OCI-LY7 (cell line): ENCODE data around the gene SLC12A4.

Experiments
- EZH2phosphoT487 ChIP-seq: fragments of 200-600 bp; sonication (generic); IDR thresholded peaks from 2 replicates; pipeline ENCODE4 v1.6.1; 2018; ENCODE audit warnings: low read depth, borderline replicate concordance, mild to moderate bottlenecking, mixed run types, antibody characterized with exemption, low read length, moderate library complexity, mixed read lengths
- TF ChIP-seq, protein P1 (sequence below): fragments of 200-600 bp; sonication (generic); conservative IDR thresholded peaks from 2 replicates; pipeline ENCODE4 v1.5.1; 2014; ENCODE audit warnings: mild to moderate bottlenecking, antibody characterized with exemption, low read length, moderate library complexity, mixed read lengths

DNA sequence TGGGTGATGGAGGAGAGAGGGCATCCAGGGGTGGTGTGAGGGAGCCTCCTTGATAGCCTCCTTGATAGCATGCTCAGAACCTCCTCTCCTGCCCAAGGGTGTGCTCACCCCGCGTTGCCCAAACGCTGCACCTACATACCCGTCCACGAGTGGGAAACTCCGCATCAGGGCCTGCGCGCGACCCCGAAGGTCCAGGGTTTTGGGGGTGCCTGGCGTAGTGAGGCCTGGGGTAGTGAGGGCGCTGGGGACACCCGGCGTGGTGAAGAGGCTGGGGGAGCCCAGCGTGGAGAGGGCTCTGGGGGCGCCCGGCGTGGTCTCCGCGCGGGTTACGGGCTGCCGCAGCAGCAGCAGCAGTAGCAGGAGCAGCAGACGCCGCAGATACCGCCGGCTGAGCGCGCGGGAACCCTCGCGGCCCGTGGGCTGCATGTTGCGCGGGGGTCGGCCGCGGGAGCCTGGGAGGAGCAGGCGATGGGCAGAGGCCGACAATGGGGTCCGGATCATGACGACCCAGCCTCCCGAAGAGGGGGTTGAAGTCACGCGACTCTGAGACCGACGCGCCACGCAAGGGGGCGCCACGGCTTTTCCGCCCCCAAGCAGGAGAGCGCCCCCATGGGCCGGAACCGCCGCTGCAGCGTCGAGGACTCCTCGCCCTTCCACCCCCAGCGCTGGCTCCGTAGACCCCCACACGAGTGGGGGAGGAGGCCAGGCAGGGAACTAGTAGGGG lies 11.7 kb upstream of the SLC12A4 start, which contains the start of gene DPEP3:
- TF ChIP-seq, protein P1, sequence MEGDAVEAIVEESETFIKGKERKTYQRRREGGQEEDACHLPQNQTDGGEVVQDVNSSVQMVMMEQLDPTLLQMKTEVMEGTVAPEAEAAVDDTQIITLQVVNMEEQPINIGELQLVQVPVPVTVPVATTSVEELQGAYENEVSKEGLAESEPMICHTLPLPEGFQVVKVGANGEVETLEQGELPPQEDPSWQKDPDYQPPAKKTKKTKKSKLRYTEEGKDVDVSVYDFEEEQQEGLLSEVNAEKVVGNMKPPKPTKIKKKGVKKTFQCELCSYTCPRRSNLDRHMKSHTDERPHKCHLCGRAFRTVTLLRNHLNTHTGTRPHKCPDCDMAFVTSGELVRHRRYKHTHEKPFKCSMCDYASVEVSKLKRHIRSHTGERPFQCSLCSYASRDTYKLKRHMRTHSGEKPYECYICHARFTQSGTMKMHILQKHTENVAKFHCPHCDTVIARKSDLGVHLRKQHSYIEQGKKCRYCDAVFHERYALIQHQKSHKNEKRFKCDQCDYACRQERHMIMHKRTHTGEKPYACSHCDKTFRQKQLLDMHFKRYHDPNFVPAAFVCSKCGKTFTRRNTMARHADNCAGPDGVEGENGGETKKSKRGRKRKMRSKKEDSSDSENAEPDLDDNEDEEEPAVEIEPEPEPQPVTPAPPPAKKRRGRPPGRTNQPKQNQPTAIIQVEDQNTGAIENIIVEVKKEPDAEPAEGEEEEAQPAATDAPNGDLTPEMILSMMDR, result no peak
- TF ChIP-seq EZH2phosphoT487, result no peak
